GOT3 (cell line): Measurements from ENCODE around the gene SWAP70.

ENCODE experiments used
- DNase-seq: peaks from one replicate; lab custom pipeline; 2025; ENCODE audit warnings: mixed read lengths; lab: John Stamatoyannopoulos, UW

Gene SWAP70

DNA sequence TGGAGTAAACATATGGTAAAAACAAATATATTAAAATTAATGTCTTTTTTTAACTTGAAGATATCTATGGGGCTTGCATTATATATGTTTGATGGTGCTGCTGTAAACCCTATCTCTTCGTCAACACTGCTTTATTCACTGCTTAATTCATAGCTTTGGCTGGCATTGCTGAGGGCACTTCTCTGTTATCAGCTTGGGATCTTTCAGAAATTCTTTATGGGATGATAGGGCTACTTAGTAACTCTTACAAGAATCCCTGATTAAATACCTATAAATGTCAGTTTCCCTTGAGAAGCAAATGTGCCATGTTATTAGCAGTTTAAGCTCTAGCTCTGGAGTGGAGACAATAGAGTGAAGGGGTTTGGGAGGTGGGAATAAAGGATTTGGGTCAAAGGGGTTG is 112.3 kb downstream of the SWAP70 start:
- DNase-seq = no peak

DNA sequence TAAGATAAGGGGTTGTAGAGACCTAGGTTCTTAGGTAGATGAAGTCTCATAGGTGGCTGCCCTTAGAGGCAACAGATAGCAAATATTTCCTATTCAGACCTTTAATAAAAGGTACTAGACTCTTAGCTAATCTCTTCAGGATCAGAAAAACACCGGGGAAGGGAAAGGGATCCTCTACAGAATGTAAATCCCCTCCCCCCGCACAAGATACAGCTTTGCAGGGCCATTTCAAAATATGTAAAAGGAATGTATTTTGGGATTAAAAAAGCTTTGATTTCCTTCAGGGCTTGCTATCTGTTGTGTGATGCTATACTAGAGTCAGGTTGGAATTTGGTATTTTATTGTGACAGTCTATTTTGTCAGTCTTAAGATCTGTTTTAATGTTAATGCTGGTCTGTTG is 113.2 kb downstream of the SWAP70 start:
- no peak for DNase-seq

DNA sequence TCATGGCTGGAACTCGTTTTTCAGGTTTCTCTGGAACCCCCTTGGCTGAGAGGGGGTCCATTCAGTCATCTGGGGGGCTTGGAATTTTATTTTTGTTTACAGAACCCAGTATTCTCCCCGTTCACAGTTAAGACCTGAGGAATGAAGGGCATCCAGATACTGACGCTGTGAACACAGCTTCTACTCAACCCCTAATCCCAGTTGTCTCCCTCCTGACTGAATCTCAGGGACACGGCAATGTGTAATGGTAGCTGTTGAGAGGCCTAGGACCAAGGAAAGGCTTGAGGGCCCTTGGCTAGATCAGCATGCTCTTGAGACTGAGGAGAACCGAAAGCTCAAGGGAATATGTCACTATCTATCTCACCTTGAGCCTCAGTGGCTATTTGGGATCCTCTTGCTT is 113.6 kb downstream of the SWAP70 start:
- DNase-seq = no peak

DNA sequence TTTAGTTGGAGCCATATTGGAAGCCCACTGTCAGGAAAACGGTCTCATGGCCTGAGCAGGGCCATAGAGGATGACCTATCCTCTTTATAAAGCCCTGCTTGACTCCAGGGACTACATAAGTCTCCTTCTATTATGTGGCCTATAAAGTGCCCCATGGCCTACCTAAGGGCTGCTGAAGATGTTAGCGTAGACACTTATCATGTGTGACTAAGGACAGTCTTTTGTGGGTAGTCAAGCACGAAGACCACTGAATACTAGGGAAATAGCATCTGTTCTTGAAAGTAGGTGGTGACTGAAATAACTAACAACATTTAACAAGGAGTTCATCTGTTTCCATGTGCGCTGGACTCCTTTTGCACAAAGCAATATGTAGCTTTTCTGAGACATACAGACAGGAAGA is 117.1 kb downstream of the SWAP70 start:
- no peak for DNase-seq

DNA sequence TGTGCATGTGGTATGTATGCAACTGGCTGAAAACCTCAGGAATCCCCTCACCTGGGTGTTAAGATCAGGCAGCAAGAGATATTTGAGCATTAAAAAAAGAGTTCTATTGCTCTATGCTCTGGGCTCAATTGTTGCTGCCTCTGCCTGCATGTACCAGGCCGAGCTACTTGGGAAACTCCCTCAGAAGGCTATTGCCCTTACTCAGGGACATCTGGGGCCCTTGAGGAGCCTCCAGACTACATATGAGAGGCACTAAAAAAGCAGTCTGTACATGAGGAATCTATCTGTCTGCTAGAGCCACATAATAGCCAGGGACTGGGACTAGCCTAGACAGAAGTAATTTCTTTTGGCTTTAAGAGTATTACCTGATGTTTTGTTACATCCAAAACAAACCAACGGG is 120.1 kb downstream of the SWAP70 start:
- no peak for DNase-seq

DNA sequence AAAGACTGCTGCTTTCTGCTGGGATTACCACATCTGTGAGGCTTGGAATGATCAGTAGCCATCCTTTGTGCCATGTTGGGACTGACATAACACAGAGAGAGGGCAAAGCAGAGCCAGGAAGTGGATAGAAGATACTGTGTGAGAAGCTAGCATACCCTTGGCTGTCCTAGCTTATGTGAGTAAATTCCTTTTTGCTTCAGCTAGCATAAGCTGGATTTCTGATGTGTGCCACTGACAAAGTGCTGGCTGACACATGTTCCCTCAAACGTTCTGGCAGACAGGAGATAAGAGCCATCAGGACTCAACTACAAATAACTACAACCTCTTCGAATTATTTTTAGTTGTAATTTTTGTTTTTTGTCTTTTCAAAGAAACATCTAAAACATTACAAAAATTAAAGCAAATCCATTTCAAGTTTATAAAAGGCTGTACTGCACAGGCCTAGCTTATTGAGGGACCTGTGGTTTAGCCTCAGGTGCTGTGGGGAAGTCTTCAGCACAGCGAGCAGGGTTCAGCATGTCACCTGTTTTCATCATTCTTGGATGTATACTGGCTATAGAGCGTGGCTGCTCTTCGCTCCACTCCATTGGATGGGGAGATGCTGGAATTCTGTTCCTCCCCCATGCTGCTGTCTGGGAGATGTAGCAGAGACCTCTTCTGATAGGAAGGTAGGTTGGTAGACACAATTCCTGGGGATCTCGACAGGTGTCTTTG is 120.9 kb downstream of the SWAP70 start:
- DNase-seq = no peak

DNA sequence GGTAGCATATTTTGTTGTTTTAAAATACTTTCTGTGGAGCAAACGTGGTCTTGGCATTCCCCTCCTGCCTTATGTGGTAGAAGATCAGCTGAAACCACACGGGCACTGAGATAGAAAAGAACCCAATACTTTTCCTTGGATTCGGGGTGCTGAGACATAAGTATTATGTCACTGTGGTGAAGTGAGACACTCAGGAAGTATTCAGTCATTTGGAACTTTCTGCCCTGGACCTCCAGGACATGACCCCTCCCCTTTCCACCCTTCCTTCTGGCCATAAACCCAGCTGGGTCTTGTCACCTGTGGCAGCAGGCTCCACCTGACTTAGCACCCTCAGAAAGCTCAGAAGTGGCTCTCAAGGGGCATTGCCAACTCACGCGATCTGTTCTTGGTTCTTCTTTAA is 123.4 kb downstream of the SWAP70 start:
- DNase-seq = no peak

DNA sequence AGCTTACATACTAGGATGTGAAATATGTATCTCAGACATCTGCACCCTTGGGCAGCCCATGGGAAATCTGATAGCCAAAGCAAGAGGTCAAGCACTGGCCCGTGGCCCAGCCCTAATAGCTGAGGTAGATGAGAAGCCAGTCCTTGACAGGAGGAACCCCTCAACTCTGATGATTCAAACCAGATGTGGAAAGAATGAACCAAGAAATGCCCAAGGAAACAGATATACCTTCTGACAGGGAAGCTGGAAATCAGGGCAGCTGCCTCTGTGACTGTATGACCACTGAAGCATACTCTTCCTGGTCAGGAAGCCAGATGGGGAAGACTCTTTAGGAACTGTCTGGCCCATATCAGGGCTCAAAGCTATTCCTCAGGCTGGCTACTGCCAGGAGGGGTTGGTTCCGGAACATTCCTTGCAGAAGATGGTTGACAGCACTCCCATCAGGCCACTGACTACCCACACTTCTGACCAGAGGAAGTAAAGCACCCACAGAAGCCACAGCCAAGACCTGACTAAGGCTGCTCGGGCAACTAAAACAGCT is 124.2 kb downstream of the SWAP70 start:
- no peak for DNase-seq

DNA sequence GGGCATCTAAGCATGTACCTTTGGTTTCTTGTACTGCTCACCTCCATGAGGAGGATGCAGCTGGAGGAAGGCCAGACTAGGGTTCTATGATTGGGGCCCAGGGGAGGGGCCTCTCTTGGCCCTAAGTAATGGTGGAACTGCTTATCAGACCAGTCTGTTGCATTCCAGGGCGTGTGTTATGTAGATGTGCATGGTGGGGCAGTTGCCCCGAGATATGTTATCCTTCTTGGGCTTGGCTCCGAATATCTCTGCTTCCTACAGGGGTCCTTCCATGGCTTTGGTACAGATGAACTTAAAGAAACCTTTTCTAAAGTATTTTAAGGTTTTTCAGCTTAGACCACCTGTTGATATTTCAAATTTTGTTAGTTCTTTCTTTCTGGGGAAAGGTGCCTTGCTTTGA is 126.0 kb downstream of the SWAP70 start:
- no peak for DNase-seq

DNA sequence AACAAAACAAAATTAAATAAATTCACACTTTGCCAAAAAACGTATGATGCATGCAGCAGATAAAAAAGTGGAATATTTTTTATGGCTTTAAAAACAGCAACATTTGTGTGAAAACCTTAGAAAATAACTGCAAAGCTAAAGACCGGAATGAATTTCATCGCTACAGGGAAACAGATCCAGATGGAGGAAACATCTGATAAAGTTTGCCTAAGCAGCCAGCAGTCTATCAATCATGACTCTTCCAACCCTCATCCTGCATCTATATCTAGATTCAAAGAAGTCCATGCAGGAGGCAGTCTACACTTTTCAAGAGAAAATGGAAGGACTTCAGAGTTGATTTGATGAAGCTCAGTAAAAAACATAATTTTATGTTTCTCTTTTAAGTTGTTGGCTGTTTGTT is 126.8 kb downstream of the SWAP70 start:
- DNase-seq = no peak

DNA sequence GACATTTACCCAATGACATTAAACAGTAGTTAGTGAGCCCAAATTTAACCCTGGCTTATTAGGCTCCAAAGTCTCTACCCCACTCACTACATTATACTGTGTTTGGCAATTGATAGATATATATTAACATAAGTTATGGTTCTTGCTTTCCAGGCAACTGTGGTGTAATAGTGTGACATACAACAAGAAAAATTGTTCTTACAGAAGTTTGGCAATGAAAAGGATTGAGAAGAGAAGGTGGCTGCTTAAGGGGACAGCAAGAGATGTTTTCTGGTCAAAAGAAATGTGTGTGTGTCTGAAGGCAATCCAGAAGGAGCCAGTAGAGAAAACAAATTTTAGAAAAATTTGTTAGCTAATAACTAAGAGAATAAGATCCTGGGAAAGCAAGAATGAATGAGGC is 132.4 kb downstream of the SWAP70 start:
- DNase-seq = no peak

DNA sequence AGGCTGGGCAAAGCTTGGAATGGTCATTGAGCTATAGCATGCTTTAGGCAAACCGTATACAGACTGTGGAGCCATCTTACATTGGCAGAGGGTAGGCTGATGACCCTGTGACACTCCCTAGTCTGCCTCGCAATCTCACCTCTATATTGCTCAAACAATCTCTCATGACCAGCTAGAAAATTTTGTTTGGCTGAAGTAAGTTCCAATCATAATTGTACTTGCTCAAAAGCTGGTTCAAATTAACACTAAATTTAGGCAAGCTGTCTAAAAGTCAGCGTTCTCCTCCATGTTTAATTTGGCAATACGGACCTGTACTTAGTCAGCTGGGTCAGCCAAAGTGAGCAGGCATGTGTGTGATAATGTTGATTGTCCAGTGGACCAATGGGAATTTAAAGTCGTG is 133.0 kb downstream of the SWAP70 start:
- DNase-seq = no peak

DNA sequence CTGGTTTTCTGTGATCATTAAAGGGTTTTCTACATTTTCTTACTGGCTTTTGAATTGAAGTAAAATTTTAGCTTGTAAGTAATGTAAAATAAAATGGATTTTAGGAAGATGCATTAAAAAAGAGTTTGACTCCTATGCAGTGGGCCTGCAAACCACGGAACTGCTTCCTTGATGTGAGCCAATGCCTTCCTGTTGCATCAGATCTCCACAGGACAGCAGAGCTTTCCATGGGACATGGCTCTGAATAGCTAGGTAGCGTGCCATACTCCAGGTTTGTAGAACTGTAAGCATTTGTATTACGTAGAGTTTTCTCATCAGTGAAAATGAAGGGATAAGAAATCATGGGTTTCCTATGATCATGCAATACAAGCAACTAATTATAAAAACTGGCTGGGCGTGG is 133.4 kb downstream of the SWAP70 start:
- DNase-seq = no peak

DNA sequence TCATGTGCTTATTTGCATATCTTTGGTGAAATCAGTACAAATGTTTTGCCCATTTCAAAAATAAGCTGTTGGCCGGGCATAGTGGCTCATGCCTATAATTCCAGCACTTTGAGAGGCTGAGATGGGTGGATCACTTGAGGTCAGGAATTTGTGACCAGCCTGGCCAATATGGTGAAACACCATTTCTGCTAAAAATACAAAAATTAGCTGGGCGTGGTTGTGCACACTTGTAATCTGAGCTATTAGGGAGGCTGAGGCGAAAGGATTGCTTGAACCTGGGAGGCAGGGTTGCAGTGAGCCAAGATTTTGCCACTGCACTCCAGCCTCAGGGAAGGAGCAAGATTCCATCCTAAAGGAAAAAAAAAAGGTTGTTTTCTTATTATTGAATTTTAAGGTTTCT is 136.0 kb downstream of the SWAP70 start:
- no peak for DNase-seq

DNA sequence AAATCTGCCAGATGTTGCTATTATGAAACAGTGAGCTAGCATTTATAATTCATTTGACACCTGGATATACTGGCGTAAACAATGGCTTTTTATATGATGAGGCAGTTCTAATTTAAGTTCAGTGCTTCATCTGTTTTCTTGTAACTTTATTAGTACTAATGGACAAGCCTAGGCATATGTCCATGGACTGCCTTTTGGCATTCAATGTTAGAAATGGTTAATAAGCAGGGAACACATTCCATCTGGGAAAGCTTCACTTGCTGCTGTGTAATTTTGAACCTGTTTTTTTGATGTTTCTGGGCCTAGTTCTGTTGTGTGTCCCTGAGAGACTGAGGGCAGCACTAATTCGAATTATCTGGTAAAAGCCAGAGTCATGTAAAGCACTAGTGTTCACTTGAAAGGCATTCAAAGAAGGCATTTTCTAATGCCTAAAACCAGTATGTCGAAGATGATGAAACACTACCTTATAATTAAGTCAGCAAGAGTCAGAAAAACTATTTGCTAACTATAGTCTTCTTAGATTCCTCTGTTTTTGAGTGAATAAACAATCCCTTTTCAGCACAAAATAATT is 138.5 kb downstream of the SWAP70 start:
- no peak for DNase-seq
